Lung (tissue), 12 donors: ENCODE results near the gene PTPRN2. TPM values are rescaled to one million over a fixed set of nuclear protein-coding genes. Genes with fewer than 3 reads are reported as not detected.

Source experiments
- ATAC-seq: fragments of 200-7000 bp; cut with Tn5 transposase; one replicate; pipeline ENCODE4 v1.9.1; 2020; ENCODE audit warnings: moderate number of reproducible peaks; ENCODE audit not compliant: insufficient read depth, low FRiP score
- DNase-seq, 3 donors: peaks; one replicate each; pipeline ENCODE4 v3.0.0-alpha.2; 2013 to 2017
- H3K27ac ChIP-seq, 2 donors: one replicate each; pipeline ENCODE4 v1.5.1; 2013; ENCODE audit warnings: mild to moderate bottlenecking in 2 of 2, moderate library complexity in 2 of 2, control low read depth in 1 of 2, inconsistent platforms in 1 of 2, low read depth in 1 of 2, low read length in 1 of 2
- H3K27me3 ChIP-seq, 3 donors: one replicate each; pipeline ENCODE4 v1.5.1; 2013; ENCODE audit warnings: low read length in 2 of 3; ENCODE audit not compliant: control insufficient read depth in 3 of 3, insufficient read depth in 3 of 3
- H3K36me3 ChIP-seq, 4 donors: one replicate each; pipeline ENCODE4 v1.5.1; 2013; ENCODE audit warnings: low read length in 4 of 4, mild to moderate bottlenecking in 1 of 4, moderate library complexity in 1 of 4; ENCODE audit not compliant: control insufficient read depth in 4 of 4, insufficient read depth in 4 of 4
- H3K4me1 ChIP-seq, 5 donors: one replicate each; pipeline ENCODE4 v1.5.1; 2013; ENCODE audit warnings: low read length in 5 of 5, mild to moderate bottlenecking in 2 of 5, moderate library complexity in 1 of 5; ENCODE audit not compliant: control insufficient read depth in 5 of 5, insufficient read depth in 5 of 5
- H3K4me3 ChIP-seq: one replicate; pipeline ENCODE4 v1.5.1; 2013; ENCODE audit warnings: mild to moderate bottlenecking, control low read depth, moderate library complexity
- H3K9ac ChIP-seq, 2 donors: one replicate each; pipeline ENCODE4 v1.5.1; 2013; ENCODE audit warnings: low read length in 2 of 2, control low read depth in 1 of 2; ENCODE audit not compliant: insufficient read depth in 1 of 2
- H3K9me3 ChIP-seq, 4 donors: one replicate each; pipeline ENCODE4 v1.5.1; 2013; ENCODE audit warnings: low read length in 3 of 4, mild to moderate bottlenecking in 1 of 4, moderate library complexity in 1 of 4; ENCODE audit not compliant: control insufficient read depth in 4 of 4, insufficient read depth in 3 of 4
- CTCF ChIP-seq: IDR thresholded peaks from 2 replicates; pipeline ENCODE4 v1.5.1; 2012; ENCODE audit warnings: mild to moderate bottlenecking; ENCODE audit errors: control extremely low read depth, extremely low read depth
- WGBS, 2 donors: extraction: QIAGEN DNeasy Blood & Tissue Kit; methylation state at CpG; one replicate each; pipeline ENCODE4 v1.1.7; 2013; 5-methylcytosine and 5-hydroxymethylcytosine counted together
- polyA plus RNA-seq, 2 donors: library from polyadenylated mRNA; stranded (reverse); fragments of 200-250 nt; gene quantifications; one replicate each; pipeline ENCODE4 v1.2.1, GENCODE V29; 2013
- total RNA-seq, 2 donors: library from RNA; depleted of rRNA in 1 of 2; stranded (reverse); fragments of >200 nt in 1 of 2; gene quantifications; one replicate each; pipeline ENCODE4 v1.2.1, GENCODE V29; 2014 to 2021
- donor health status: control.
- donor health status: control.
- donor health status: Bipolar disorder and iron deficiency.
- donor health status: healthy.
- donor health status: DM: yes; HTN: yes; CAD: no.

The PTPRN2 gene
- total and polyA plus RNA-seq, 4 donors: 2.1 to 7.4 (median 4.4) TPM

GRCh38 chr7:158004123-158004490 is 583.5 kb downstream of the PTPRN2 start:
- no peak overlapping the region for H3K9ac ChIP-seq
- no peak for TF ChIP-seq CTCF
- ATAC-seq (no peak), DNase-seq (peak in 1 of 3 donors; percentile 14)
- H3K27ac ChIP-seq: no peak overlapping the region
- H3K4me3 ChIP-seq: no peak overlapping the region
- no peaks in the 10 kb centered on the region for H3K36me3 ChIP-seq
- H3K9me3 ChIP-seq: peaks cover 0 to 1% (median 0%) of the 10 kb centered on the region in 4 donors
- H3K27me3 ChIP-seq: peaks cover 0 to 3% (median 0%) of the 10 kb centered on the region in 3 donors
- 29 to 32% methylated on average over 2 of the region's 2 CpGs for WGBS, 2 donors
- H3K4me1 ChIP-seq: no peaks in the 10 kb centered on the region

GRCh38 chr7:158003441-158004122 is 584.0 kb downstream of the PTPRN2 start:
- Histone ChIP-seq H3K4me3 (no peak overlapping the region), H3K9me3 (peaks cover 0 to 1% (median 0%) of the 10 kb centered on the region in 4 donors), H3K27me3 (peaks cover 0 to 2% (median 0%) of the 10 kb centered on the region in 3 donors), H3K4me1 (no peaks in the 10 kb centered on the region), H3K9ac (no peak overlapping the region), H3K36me3 (no peaks in the 10 kb centered on the region), H3K27ac (no peak overlapping the region)
- ATAC-seq (no peak), DNase-seq (no peak)
- 85 to 87% methylated on average over 23 of the region's 23 CpGs for WGBS, 2 donors
- no peak for TF ChIP-seq CTCF

GRCh38 chr7:158002486-158003080 is 585.0 kb downstream of the PTPRN2 start:
- DNase-seq: no peak
- no peaks in the 10 kb centered on the region for H3K4me1 ChIP-seq
- H3K36me3 ChIP-seq: no peaks in the 10 kb centered on the region

More at GRCh38 chr7:158002486-158003080, 585.0 kb downstream of the PTPRN2 start:
- Histone ChIP-seq H3K27ac (no peak overlapping the region), H3K27me3 (peaks cover 0 to 1% (median 0%) of the 10 kb centered on the region in 3 donors), H3K9ac (no peak overlapping the region), H3K9me3 (no peaks in the 10 kb centered on the region), H3K4me3 (no peak overlapping the region)
- no peak for ATAC-seq
- TF ChIP-seq CTCF: no peak
- 88 to 92% methylated on average over 17 of the region's 17 CpGs for WGBS, 2 donors
